Fibroblast of lung (primary cell): ENCODE results near the gene IGFBP2. TPM values are rescaled to one million over a fixed set of nuclear protein-coding genes. Genes with fewer than 3 reads are reported as not detected.

Source experiments
- DNase-seq, 2 donors: peaks; one replicate each; pipeline versions ENCODE4 v3.0.0 to v3.0.0-alpha.2; 2010; ENCODE audit warnings: low read depth in 2 of 2
- H2AFZ ChIP-seq: 2 replicates; pipeline ENCODE4 v1.5.1; 2012; ENCODE audit warnings: low read length, control low read depth, inconsistent platforms
- H3K27ac ChIP-seq: 2 replicates; pipeline ENCODE4 v1.5.1; 2011; ENCODE audit warnings: low read length, control low read depth; ENCODE audit not compliant: insufficient read depth
- H3K27me3 ChIP-seq: 2 replicates; pipeline ENCODE4 v1.5.1; 2011; ENCODE audit warnings: mild to moderate bottlenecking, low read length; ENCODE audit not compliant: control insufficient read depth, insufficient read depth
- H3K36me3 ChIP-seq: 2 replicates; pipeline ENCODE4 v1.5.1; 2011; ENCODE audit warnings: low read length; ENCODE audit not compliant: control insufficient read depth, insufficient read depth
- H3K4me1 ChIP-seq: 2 replicates; pipeline ENCODE4 v1.5.1; 2011; ENCODE audit warnings: low read length; ENCODE audit not compliant: control insufficient read depth, insufficient read depth; ENCODE audit errors: extremely low read depth
- H3K4me2 ChIP-seq: 2 replicates; pipeline ENCODE4 v1.5.1; 2011; ENCODE audit warnings: low read length, control low read depth; ENCODE audit not compliant: insufficient read depth; ENCODE audit errors: extremely low read depth
- H3K4me3 ChIP-seq, 4 experiments: fragments of 200-600 bp in 1 of 4; sonication (generic) in 1 of 4; replicated peaks in 1 of 4; 2 replicates each; pipeline ENCODE4 v1.5.1; 2011 to 2016; ENCODE audit warnings: low read length in 4 of 4, low read depth in 3 of 4, mild to moderate bottlenecking in 3 of 4, control low read depth in 2 of 4, inconsistent platforms in 1 of 4, mixed read lengths in 1 of 4; ENCODE audit not compliant: insufficient read depth in 1 of 4; ENCODE audit errors: control extremely low read depth in 1 of 4
- H3K79me2 ChIP-seq: 2 replicates; pipeline ENCODE4 v1.5.1; 2012; ENCODE audit warnings: mild to moderate bottlenecking, low read length, inconsistent platforms; ENCODE audit not compliant: control insufficient read depth, insufficient read depth
- H3K9ac ChIP-seq: 2 replicates; pipeline ENCODE4 v1.5.1; 2011; ENCODE audit warnings: mild to moderate bottlenecking, low read length, control low read depth; ENCODE audit not compliant: insufficient read depth
- H3K9me3 ChIP-seq: 2 replicates; pipeline ENCODE4 v1.5.1; 2012; ENCODE audit warnings: low read depth, low read length; ENCODE audit not compliant: control insufficient read depth, insufficient read depth
- H4K20me1 ChIP-seq: 2 replicates; pipeline ENCODE4 v1.5.1; 2011; ENCODE audit warnings: low read length; ENCODE audit not compliant: control insufficient read depth, insufficient read depth; ENCODE audit errors: extremely low read depth
- CTCF ChIP-seq, 2 donors: IDR thresholded peaks in 1 of 2; conservative IDR thresholded peaks in 1 of 2; 1 replicate in 1 of 2; 2 replicates in 1 of 2; pipeline ENCODE4 v1.5.1; 2011 to 2012; ENCODE audit warnings: low read length in 2 of 2, control low read depth in 1 of 2, inconsistent platforms in 1 of 2, low read depth in 1 of 2, mild to moderate bottlenecking in 1 of 2
- EZH2 ChIP-seq: IDR thresholded peaks from 2 replicates; pipeline ENCODE4 v1.5.1; 2012; ENCODE audit warnings: low read length, control low read depth, mild to moderate bottlenecking; ENCODE audit errors: missing control alignments
- polyA plus RNA-seq, 2 donors: library from polyadenylated mRNA; depleted of rRNA in 1 of 2; stranded (reverse) in 1 of 2; unstranded in 1 of 2; fragments of >200 nt; gene quantifications; 2 replicates each; pipeline ENCODE4 v1.2.1, GENCODE V29; 2011 to 2012; ENCODE audit warnings: missing spikeins in 1 of 2
- total RNA-seq: library from RNA; depleted of rRNA; stranded (reverse); fragments of >200 nt; gene quantifications from 2 replicates; pipeline ENCODE4 v1.2.1, GENCODE V29; 2014

Gene IGFBP2
- total and polyA plus RNA-seq, 2 donors (not counting 1 experiment from before 2014, with no cell fraction given): 8.6 to 36.3 TPM

- Histone ChIP-seq H3K27me3 (peaks cover 2% of the 10 kb centered on the region), H3K79me2 (no peaks in the 10 kb centered on the region), H2AFZ (no peak overlapping the region), H4K20me1 (no peaks in the 10 kb centered on the region), H3K9me3 (no peaks in the 10 kb centered on the region), H3K27ac (no peak overlapping the region), H3K36me3 (no peaks in the 10 kb centered on the region), H3K9ac (no peak overlapping the region), H3K4me3 (no peak overlapping the region), H3K4me2 (no peak overlapping the region), H3K4me1 (no peaks in the 10 kb centered on the region)
- TF ChIP-seq EZH2: no peak
- no peak for TF ChIP-seq CTCF (conservative IDR thresholded peaks at IDR 0.05 in 1 of 2, IDR thresholded peaks at IDR 0.05 in 1 of 2; ENCODE audit: low read depth in 1 of 2, low read length in 2 of 2)
- peak; percentile 35 to 80 for DNase-seq
Measured at GRCh38 chr2:216648105-216648504, 14.9 kb downstream of the IGFBP2 start.

GRCh38 chr2:216649574-216649973 is 16.4 kb downstream of the IGFBP2 start:
- Histone ChIP-seq H3K9me3 (no peaks in the 10 kb centered on the region), H3K27ac (no peak overlapping the region), H3K9ac (no peak overlapping the region), H3K27me3 (peaks cover 5% of the 10 kb centered on the region), H3K4me1 (no peaks in the 10 kb centered on the region), H3K36me3 (no peaks in the 10 kb centered on the region), H3K4me2 (no peak overlapping the region), H3K4me3 (no peak overlapping the region), H2AFZ (no peak overlapping the region), H3K79me2 (no peaks in the 10 kb centered on the region), H4K20me1 (no peaks in the 10 kb centered on the region)
- TF ChIP-seq EZH2: no peak
- TF ChIP-seq CTCF (conservative IDR thresholded peaks at IDR 0.05 in 1 of 2, IDR thresholded peaks at IDR 0.05 in 1 of 2; ENCODE audit: low read depth in 1 of 2, low read length in 2 of 2): no peak
- no peak for DNase-seq

- Histone ChIP-seq H4K20me1 (no peaks in the 10 kb centered on the region), H3K4me3 (no peak overlapping the region), H2AFZ (no peak overlapping the region), H3K9ac (no peak overlapping the region), H3K4me1 (no peaks in the 10 kb centered on the region), H3K4me2 (no peak overlapping the region), H3K36me3 (no peaks in the 10 kb centered on the region), H3K9me3 (no peaks in the 10 kb centered on the region), H3K27ac (no peak overlapping the region), H3K79me2 (no peaks in the 10 kb centered on the region), H3K27me3 (peaks cover 5% of the 10 kb centered on the region)
- TF ChIP-seq CTCF (conservative IDR thresholded peaks at IDR 0.05 in 1 of 2, IDR thresholded peaks at IDR 0.05 in 1 of 2; ENCODE audit: low read depth in 1 of 2, low read length in 2 of 2) (no peak), EZH2 (no peak)
- DNase-seq: no peak
Measured at GRCh38 chr2:216650626-216651257, 17.5 kb downstream of the IGFBP2 start.
